GM10248 (cell line): Measurements from ENCODE around the gene PHTF1.

Experiments
- CTCF ChIA-PET: fragments of 300-600 bp; sonication (Branson Sonifier 250); formaldehyde crosslinking; extraction: SDS; loops from one replicate; lab custom pipeline; 2021; ENCODE audit warnings: antibody characterized with exemption; lab: Yijun Ruan, JAX
- POLR2A ChIA-PET: fragments of 350-650 bp; sonication (Branson Sonifier 250); formaldehyde crosslinking; extraction: SDS; loops from one replicate; lab custom pipeline; 2020; ENCODE audit warnings: antibody characterized with exemption; lab: Yijun Ruan, JAX
- DNase-seq: peaks from one replicate; pipeline ENCODE4 v3.0.0; 2012; ENCODE audit errors: extremely low spot score
- TF ChIP-seq, protein P1 (sequence below): IDR thresholded peaks from 2 replicates; pipeline ENCODE4 v1.5.1; 2012; ENCODE audit warnings: mild to moderate bottlenecking, low read depth; ENCODE audit errors: extremely low read depth, missing control alignments, control extremely low read depth

PHTF1 gene

GRCh38 chr1:113759333-113760101 is at the start of gene PHTF1:
Gene PHTF1, minus strand, starts transcription at chr1:113759486. Its CDS starts 783 bp downstream, at chr1:113758703.
- POLR2A ChIA-PET = interaction anchor here (0.8 to 1.6 kb wide), 6 partner anchors 10 to 803 kb away, joined by 3 to 8 read pairs (median 3); partner anchors contain the start of genes RSBN1 and SLC16A1

DNA sequence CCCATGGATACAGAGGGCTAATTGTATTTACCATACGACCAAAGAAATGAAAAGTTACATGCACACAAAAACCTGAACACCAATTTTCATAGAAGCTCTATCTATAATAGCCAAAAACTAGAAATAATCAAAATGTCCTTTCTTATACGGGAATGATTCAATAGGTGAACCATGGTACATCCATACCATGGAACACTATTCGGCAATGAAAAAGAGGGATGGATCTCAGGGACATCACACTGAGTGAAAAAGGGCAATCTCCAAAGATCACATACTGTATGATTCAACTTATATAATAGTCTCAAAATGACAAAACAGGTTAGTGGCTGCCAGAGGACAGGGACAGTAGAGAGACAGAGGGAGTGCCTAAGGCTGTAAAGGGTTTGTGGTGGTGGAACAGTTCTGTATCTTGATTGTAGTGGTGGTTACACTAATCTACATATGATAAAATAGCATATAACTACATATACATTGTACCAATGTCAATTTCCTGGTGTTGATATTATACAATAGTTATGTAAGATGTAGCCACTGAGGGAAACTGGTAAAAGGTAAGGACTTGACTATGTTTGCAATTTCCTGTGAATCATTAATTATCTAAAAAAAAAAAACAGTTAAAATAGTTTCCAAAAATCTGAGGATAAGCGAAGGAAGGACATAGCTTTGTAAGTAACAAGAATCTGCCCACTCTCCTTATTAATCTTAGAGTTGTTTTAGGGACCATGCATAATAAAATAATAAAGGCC is 49.3 kb upstream of the PHTF1 start:
- POLR2A ChIA-PET = interaction anchor here (0.6 kb wide), 1 partner anchor 15 kb away, joined by 3 read pairs; no protein-coding TSS in a partner anchor
- CTCF ChIA-PET = no interaction called here
- TF ChIP-seq, protein P1, sequence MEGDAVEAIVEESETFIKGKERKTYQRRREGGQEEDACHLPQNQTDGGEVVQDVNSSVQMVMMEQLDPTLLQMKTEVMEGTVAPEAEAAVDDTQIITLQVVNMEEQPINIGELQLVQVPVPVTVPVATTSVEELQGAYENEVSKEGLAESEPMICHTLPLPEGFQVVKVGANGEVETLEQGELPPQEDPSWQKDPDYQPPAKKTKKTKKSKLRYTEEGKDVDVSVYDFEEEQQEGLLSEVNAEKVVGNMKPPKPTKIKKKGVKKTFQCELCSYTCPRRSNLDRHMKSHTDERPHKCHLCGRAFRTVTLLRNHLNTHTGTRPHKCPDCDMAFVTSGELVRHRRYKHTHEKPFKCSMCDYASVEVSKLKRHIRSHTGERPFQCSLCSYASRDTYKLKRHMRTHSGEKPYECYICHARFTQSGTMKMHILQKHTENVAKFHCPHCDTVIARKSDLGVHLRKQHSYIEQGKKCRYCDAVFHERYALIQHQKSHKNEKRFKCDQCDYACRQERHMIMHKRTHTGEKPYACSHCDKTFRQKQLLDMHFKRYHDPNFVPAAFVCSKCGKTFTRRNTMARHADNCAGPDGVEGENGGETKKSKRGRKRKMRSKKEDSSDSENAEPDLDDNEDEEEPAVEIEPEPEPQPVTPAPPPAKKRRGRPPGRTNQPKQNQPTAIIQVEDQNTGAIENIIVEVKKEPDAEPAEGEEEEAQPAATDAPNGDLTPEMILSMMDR = no peak
- no peak for DNase-seq

More at GRCh38 chr1:113759333-113760101, at the start of gene PHTF1:
- DNase-seq = peak; percentile 83
- TF ChIP-seq, protein P1 = no peak
- CTCF ChIA-PET = interaction anchor here (0.9 to 2.0 kb wide), 15 partner anchors 10 to 687 kb away, joined by 3 to 7 read pairs (median 4); partner anchors contain the start of genes HIPK1 and LRIG2

DNA sequence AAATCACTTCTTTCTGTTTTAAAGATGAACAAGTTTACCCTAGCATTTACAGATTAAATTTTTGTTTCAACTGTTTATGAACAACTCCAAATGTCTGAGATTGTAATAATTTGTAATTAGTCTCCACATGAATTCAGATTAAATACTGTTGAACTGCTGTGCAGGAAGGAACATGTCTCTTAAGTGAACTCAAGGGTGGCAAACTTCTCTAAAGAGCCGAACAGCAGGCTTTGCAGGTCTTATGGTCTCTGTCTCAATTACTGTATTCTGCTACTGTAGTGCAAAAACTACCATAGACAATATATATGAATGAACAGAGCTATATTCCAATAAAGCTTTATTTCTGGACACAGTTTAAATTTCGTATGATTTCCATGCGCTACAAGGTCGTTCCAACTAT is 46.4 kb upstream of the PHTF1 start:
- TF ChIP-seq, protein P1 = no peak
- CTCF ChIA-PET = interaction anchor here (1.0 to 2.1 kb wide), 5 partner anchors 11 to 46 kb away, joined by 3 to 6 read pairs (median 3); no protein-coding TSS in a partner anchor
- POLR2A ChIA-PET = no interaction called here
- DNase-seq = no peak

DNA sequence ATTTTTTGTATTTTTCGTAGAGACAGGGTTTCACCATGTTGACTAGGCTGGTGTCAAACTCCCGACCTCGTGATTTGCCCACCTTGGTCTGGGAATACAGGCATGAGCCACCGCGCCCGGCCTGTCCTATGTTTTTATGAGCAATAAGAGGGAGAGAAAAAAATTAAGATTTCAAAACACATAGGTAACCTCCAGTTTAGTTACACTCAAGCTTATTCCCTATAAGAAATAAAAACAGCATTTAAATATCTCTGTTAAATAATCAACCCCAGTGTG is 45.9 kb upstream of the PHTF1 start:
- TF ChIP-seq, protein P1 = no peak
- no peak for DNase-seq
- ChIA-PET CTCF (interaction anchor here (1.0 to 2.1 kb wide), 5 partner anchors 11 to 45 kb away, joined by 3 to 6 read pairs (median 3); no protein-coding TSS in a partner anchor), POLR2A (no interaction called here)

- DNase-seq = no peak
- TF ChIP-seq, protein P1 = no peak
- CTCF ChIA-PET = interaction anchor here (1.0 to 2.1 kb wide), 8 partner anchors 10 to 47 kb away, joined by 3 to 6 read pairs (median 3); no protein-coding TSS in a partner anchor
- POLR2A ChIA-PET = interaction anchor here (0.9 kb wide), 1 partner anchor 88 kb away, joined by 7 read pairs; no protein-coding TSS in a partner anchor
Observed at GRCh38 chr1:113804421-113805255, 45.4 kb upstream of the PHTF1 start.
